ENCODE results near the gene MARCKSL1. TPM values are rescaled to one million over a fixed set of nuclear protein-coding genes. Genes with fewer than 3 reads are reported as not detected.
"Not testable (repeated sequence)": the region's sequence is repeated elsewhere in the genome, so short reads cannot be mapped to it uniquely, and the experiment has no call there.

The MARCKSL1 gene
- total RNA-seq, 2 donors from 2014 or later = 18.4 to 24.4 TPM

- H3K9me3 ChIP-seq (ENCODE audit: control insufficient read depth, low read length, poor library complexity, severe bottlenecking); H3K36me3 Mint-ChIP-seq (ENCODE audit: low read depth); H3K4me1 Mint-ChIP-seq; H3K27me3 Mint-ChIP-seq; H3K4me3 Mint-ChIP-seq; H3K27ac Mint-ChIP-seq; DNase-seq; ATAC-seq: not testable (repeated sequence)
Measured at GRCh38 chr1:32284777-32285176, 51.3 kb downstream of the MARCKSL1 start.

Other genes starting within 250 kb of the MARCKSL1 start
- gene KPNA6, start 228.2 kb downstream of the MARCKSL1 start, total RNA-seq = 10 to 100 TPM; 39.8 to 57.6 TPM
- 10 to 100 TPM; 22.9 to 24.6 TPM for gene TXLNA, start 156.6 kb downstream of the MARCKSL1 start, total RNA-seq
- gene CCDC28B, start 135.6 kb downstream of the MARCKSL1 start, total RNA-seq = 1 to 10 TPM; 4.7 to 4.9 TPM
- gene IQCC, start 130.6 kb downstream of the MARCKSL1 start, total RNA-seq = 1 to 10 TPM; 3.2 to 4.1 TPM
- gene DCDC2B, start 127.1 kb downstream of the MARCKSL1 start, total RNA-seq = not detected
- gene TMEM234, start 113.9 kb downstream of the MARCKSL1 start, total RNA-seq = 10 to 100 TPM; 13.1 to 18.8 TPM
- gene EIF3I, start 113.8 kb downstream of the MARCKSL1 start, total RNA-seq = 100 to 1,000 TPM; 116 to 132 TPM
- gene FAM167B, start 89.0 kb downstream of the MARCKSL1 start, total RNA-seq = under 1 TPM; 0.60 to 0.72 TPM
- gene LCK, start 85.0 kb downstream of the MARCKSL1 start, total RNA-seq = 100 to 1,000 TPM; 267 to 268 TPM
- 10 to 100 TPM; 81.6 to 86.2 TPM for gene HDAC1, start 44.1 kb downstream of the MARCKSL1 start, total RNA-seq
- 10 to 100 TPM; 30.1 to 32.9 TPM for gene FAM229A, start 26.3 kb upstream of the MARCKSL1 start, total RNA-seq
- 1 to 10 TPM in 1 of 2 donors, not detected in 1; 1.2 TPM for gene TSSK3, start 26.3 kb upstream of the MARCKSL1 start, total RNA-seq
- 100 to 1,000 TPM; 177 to 181 TPM for gene BSDC1, start 58.2 kb upstream of the MARCKSL1 start, total RNA-seq
- not detected for gene ZBTB8B, start 128.8 kb upstream of the MARCKSL1 start, total RNA-seq
- gene ZBTB8A, start 203.2 kb upstream of the MARCKSL1 start, total RNA-seq = not detected